Gastrocnemius medialis (tissue), 4 donors: ENCODE data around the gene ITFG2.
A peak's percentile ranks its signal among the peaks of the same experiment; 100 is the strongest.

Experiments
- CTCF ChIP-seq, 5 experiments: fragments of 450-650 bp in 3 of 5; fragments of 200-600 bp in 2 of 5; sonication (generic) in 2 of 5; IDR thresholded peaks in 4 of 5; conservative IDR thresholded peaks in 1 of 5; 1 replicate in 4 of 5; 2 replicates in 1 of 5; pipeline ENCODE4 v1.5.1; 2016 to 2019; ENCODE audit warnings: antibody characterized with exemption in 5 of 5, mild to moderate bottlenecking in 3 of 5, moderate library complexity in 3 of 5
- POLR2A ChIP-seq, 2 donors: fragments of 450-650 bp; IDR thresholded peaks; one replicate each; pipeline ENCODE4 v1.6.1; 2017; ENCODE audit warnings: antibody characterized with exemption in 2 of 2, mild to moderate bottlenecking in 2 of 2, moderate library complexity in 2 of 2

GRCh38 chr12:2812290-2813213 is at the start of gene ITFG2:
- TF ChIP-seq CTCF (IDR thresholded peaks at IDR 0.05 in 4 of 5, conservative IDR thresholded peaks at IDR 0.05 in 1 of 5) (no peak), POLR2A (IDR thresholded peaks at IDR 0.05) (peak; percentile 62 to 83)
